A549 treated with AZD9567 at 1 μM for 4 hours (cell line): ENCODE data around the gene ATE1. TPM values are rescaled to one million over a fixed set of nuclear protein-coding genes. Genes with fewer than 3 reads are reported as not detected.

ENCODE experiments used
- total RNA-seq: library from RNA; stranded (reverse); fragments of 200-300 nt; extraction: Qiagen RNA extraction; gene quantifications from 5 replicates; pipeline ENCODE4 v1.2.3, GENCODE V29; 2022; ENCODE audit not compliant: insufficient read depth

ATE1 gene
- 14.9 to 23.9 TPM (median 19.0 TPM) in 5 replicates for total RNA-seq

DNA sequence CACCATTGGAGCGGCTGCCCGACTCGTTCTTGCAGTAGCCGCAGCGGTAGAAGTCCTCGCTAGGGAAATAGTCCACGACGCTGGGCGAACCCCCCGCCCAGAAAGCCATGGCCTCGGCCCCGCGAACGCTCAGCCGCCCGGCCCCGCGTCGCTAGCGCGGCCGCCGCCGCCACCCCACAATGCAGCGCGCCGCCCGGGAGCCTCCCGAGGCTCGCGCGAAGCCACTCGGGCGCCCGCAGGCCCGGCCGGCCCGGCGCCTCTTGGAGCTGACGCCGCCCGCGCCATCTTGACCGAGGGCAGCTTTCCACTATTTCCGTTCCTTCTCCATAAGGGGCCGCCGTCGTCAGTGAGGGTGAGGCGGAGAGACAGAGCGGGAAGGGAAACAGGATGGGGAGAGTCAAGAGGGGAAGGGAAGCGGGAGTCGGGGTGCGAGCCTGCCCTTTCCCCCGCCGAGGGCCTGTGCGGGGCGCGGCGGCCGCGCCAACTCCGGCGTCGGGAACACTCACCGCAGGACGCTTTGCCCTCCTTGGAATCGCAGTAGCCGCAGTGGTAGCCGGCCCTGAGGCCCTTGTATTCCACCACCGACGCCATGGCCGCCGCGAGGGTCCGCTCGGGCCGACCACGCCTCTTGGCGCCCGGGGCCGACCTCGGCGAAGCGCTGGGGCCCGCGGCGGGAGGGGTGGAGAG lies at the start of gene ATE1:
Gene ATE1 (minus strand): TSS at position 191 of the 687 bp plus-strand sequence. CDS start 82 bp downstream, at position 109.

DNA sequence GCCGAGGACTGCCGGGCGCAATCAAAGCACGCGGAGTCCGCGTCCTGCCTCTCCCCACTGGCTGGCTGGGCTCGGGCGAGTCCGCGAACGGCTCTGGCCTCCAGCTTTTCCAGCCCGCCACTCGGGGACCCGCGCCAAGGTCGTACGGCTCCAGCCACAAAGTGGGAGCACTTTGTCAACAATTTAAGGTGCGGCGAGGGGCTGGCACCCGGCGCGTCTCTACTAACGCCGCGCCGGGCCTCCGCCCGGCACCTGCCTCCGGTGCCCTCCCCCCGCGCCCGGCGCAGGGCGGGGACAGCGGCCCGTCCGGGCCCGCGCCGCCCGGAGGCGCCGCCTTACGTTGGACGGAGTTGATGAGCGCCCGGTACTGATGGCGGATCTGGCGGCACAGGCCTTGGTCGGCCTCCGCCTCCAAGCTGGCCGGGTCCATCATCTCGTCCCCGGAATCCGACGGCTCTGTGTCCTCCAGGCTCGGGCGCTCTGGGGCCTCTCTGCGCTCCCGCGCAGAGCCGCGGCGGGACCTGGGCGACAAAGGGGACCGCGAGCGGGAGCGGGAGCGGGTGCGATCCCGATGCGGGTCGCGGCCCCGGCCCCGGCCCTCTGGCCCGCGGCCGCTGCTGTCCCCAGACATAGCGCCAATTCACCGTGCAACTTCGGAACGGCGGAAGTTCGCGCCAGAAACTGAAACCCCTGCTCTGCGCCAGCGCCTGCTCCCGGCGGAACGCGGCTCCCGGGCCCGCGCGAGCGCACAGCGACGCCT lies 46.9 kb upstream of the ATE1 start, which contains the start of gene NSMCE4A:
Gene NSMCE4A (minus strand): TSS at position 683 of the 760 bp plus-strand sequence. CDS start 52 bp downstream, at position 631.

Other genes starting within 250 kb of the ATE1 start
- gene NSMCE4A, start 47.2 kb upstream of the ATE1 start, total RNA-seq = 45.2 to 62.3 TPM (median 60.5 TPM) in 5 replicates
- gene TACC2, start 61.1 kb upstream of the ATE1 start, total RNA-seq = 65.9 to 80.0 TPM (median 70.3 TPM) in 5 replicates